ENCODE measurements around the gene SYT1. TPM values are rescaled to one million over a fixed set of nuclear protein-coding genes. Genes with fewer than 3 reads are reported as not detected.

Gene SYT1
- total and polyA plus RNA-seq, 2 of the 8 experiments (the other 6 are each of a cell fraction or from before 2014, with no cell fraction given), result 11.0 to 34.6 TPM

- TF ChIP-seq, protein P1, sequence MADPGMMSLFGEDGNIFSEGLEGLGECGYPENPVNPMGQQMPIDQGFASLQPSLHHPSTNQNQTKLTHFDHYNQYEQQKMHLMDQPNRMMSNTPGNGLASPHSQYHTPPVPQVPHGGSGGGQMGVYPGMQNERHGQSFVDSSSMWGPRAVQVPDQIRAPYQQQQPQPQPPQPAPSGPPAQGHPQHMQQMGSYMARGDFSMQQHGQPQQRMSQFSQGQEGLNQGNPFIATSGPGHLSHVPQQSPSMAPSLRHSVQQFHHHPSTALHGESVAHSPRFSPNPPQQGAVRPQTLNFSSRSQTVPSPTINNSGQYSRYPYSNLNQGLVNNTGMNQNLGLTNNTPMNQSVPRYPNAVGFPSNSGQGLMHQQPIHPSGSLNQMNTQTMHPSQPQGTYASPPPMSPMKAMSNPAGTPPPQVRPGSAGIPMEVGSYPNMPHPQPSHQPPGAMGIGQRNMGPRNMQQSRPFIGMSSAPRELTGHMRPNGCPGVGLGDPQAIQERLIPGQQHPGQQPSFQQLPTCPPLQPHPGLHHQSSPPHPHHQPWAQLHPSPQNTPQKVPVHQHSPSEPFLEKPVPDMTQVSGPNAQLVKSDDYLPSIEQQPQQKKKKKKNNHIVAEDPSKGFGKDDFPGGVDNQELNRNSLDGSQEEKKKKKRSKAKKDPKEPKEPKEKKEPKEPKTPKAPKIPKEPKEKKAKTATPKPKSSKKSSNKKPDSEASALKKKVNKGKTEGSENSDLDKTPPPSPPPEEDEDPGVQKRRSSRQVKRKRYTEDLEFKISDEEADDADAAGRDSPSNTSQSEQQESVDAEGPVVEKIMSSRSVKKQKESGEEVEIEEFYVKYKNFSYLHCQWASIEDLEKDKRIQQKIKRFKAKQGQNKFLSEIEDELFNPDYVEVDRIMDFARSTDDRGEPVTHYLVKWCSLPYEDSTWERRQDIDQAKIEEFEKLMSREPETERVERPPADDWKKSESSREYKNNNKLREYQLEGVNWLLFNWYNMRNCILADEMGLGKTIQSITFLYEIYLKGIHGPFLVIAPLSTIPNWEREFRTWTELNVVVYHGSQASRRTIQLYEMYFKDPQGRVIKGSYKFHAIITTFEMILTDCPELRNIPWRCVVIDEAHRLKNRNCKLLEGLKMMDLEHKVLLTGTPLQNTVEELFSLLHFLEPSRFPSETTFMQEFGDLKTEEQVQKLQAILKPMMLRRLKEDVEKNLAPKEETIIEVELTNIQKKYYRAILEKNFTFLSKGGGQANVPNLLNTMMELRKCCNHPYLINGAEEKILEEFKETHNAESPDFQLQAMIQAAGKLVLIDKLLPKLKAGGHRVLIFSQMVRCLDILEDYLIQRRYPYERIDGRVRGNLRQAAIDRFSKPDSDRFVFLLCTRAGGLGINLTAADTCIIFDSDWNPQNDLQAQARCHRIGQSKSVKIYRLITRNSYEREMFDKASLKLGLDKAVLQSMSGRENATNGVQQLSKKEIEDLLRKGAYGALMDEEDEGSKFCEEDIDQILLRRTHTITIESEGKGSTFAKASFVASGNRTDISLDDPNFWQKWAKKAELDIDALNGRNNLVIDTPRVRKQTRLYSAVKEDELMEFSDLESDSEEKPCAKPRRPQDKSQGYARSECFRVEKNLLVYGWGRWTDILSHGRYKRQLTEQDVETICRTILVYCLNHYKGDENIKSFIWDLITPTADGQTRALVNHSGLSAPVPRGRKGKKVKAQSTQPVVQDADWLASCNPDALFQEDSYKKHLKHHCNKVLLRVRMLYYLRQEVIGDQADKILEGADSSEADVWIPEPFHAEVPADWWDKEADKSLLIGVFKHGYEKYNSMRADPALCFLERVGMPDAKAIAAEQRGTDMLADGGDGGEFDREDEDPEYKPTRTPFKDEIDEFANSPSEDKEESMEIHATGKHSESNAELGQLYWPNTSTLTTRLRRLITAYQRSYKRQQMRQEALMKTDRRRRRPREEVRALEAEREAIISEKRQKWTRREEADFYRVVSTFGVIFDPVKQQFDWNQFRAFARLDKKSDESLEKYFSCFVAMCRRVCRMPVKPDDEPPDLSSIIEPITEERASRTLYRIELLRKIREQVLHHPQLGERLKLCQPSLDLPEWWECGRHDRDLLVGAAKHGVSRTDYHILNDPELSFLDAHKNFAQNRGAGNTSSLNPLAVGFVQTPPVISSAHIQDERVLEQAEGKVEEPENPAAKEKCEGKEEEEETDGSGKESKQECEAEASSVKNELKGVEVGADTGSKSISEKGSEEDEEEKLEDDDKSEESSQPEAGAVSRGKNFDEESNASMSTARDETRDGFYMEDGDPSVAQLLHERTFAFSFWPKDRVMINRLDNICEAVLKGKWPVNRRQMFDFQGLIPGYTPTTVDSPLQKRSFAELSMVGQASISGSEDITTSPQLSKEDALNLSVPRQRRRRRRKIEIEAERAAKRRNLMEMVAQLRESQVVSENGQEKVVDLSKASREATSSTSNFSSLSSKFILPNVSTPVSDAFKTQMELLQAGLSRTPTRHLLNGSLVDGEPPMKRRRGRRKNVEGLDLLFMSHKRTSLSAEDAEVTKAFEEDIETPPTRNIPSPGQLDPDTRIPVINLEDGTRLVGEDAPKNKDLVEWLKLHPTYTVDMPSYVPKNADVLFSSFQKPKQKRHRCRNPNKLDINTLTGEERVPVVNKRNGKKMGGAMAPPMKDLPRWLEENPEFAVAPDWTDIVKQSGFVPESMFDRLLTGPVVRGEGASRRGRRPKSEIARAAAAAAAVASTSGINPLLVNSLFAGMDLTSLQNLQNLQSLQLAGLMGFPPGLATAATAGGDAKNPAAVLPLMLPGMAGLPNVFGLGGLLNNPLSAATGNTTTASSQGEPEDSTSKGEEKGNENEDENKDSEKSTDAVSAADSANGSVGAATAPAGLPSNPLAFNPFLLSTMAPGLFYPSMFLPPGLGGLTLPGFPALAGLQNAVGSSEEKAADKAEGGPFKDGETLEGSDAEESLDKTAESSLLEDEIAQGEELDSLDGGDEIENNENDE (IDR thresholded peaks at IDR 0.05; ENCODE audit: insufficient replicate concordance, low read length), result no peak
- no peak for TF ChIP-seq BCL11A (IDR thresholded peaks at IDR 0.05; ENCODE audit: low read depth in 2 of 2, low read length in 2 of 2)
- no peak for TF ChIP-seq CHD1 (IDR thresholded peaks at IDR 0.05; ENCODE audit: low read depth, low read length)
- no peak for TF ChIP-seq USF2 (IDR thresholded peaks at IDR 0.05; ENCODE audit: low read length)
- 0 out of 2 replicates have a peak, but pooled peaks have one; percentile 39 for TF ChIP-seq CEBPB (IDR thresholded peaks at IDR 0.05; ENCODE audit: low read depth, low read length)
- TF ChIP-seq TBP (IDR thresholded peaks at IDR 0.05; ENCODE audit: low read depth, low read length), result 0 out of 2 replicates have a peak, but pooled peaks have one; percentile 44
- no peak for TF ChIP-seq JUND (IDR thresholded peaks at IDR 0.05; ENCODE audit: low read length)
- TF ChIP-seq YY1 (IDR thresholded peaks at IDR 0.05; ENCODE audit: low read depth, low read length), result 0 out of 2 replicates have a peak, but pooled peaks have one; percentile 47
- peak; percentile 66 for TF ChIP-seq TAF1 (IDR thresholded peaks at IDR 0.05; ENCODE audit: low read depth, low read length)
Measured at GRCh38 chr12:78863482-78864402, 832 bp upstream of the SYT1 start (continued).

Data from H1 (cell line).